Suprapubic skin (tissue), 4 donors: ENCODE measurements around the gene INTS6. TPM values are rescaled to one million over a fixed set of nuclear protein-coding genes. Genes with fewer than 3 reads are reported as not detected.

Experiments used
- DNase-seq, 2 donors: peaks; one replicate each; pipeline ENCODE4 v3.0.0-alpha.2; 2019; ENCODE audit warnings: low spot score in 2 of 2
- H3K27ac ChIP-seq: fragments of 200-600 bp; sonication (generic); one replicate; pipeline ENCODE4 v1.5.1; 2019
- H3K27me3 ChIP-seq: fragments of 200-600 bp; sonication (generic); one replicate; pipeline ENCODE4 v1.5.1; 2019
- H3K36me3 ChIP-seq: fragments of 200-600 bp; sonication (generic); one replicate; pipeline ENCODE4 v1.5.1; 2019
- H3K4me1 ChIP-seq: fragments of 200-600 bp; sonication (generic); one replicate; pipeline ENCODE4 v1.5.1; 2019
- H3K4me3 ChIP-seq: fragments of 200-600 bp; sonication (generic); one replicate; pipeline ENCODE4 v1.5.1; 2019; ENCODE audit warnings: mild to moderate bottlenecking
- H3K9me3 ChIP-seq: fragments of 200-600 bp; sonication (generic); one replicate; pipeline ENCODE4 v1.5.1; 2019
- CTCF ChIP-seq, 2 donors: fragments of 200-600 bp in 1 of 2; fragments of 450-650 bp in 1 of 2; sonication (generic) in 1 of 2; IDR thresholded peaks; one replicate each; pipeline ENCODE4 v1.5.1; 2016 to 2019; ENCODE audit warnings: antibody characterized with exemption in 2 of 2, mild to moderate bottlenecking in 1 of 2, moderate library complexity in 1 of 2
- EP300 ChIP-seq: sonication (generic); formaldehyde crosslinking; IDR thresholded peaks from one replicate; pipeline ENCODE4 v1.6.1; 2017; ENCODE audit warnings: antibody characterized with exemption
- POLR2A ChIP-seq, 2 donors: fragments of 450-650 bp; IDR thresholded peaks; one replicate each; pipeline ENCODE4 v1.6.1; 2017; ENCODE audit warnings: antibody characterized with exemption in 2 of 2, mild to moderate bottlenecking in 2 of 2, moderate library complexity in 2 of 2
- POLR2AphosphoS5 ChIP-seq, 3 donors: sonication (generic); formaldehyde crosslinking; IDR thresholded peaks; one replicate each; pipeline ENCODE4 v1.6.1; 2017; ENCODE audit warnings: antibody characterized with exemption in 3 of 3
- WGBS: methylation state at CpG from one replicate; pipeline ENCODE4 v1.1.5; 2018; 5-methylcytosine and 5-hydroxymethylcytosine counted together
- total RNA-seq, 4 donors: library from RNA; depleted of rRNA; stranded (reverse); fragments of >200 nt; gene quantifications; one replicate each; pipeline ENCODE4 v1.1.0, GENCODE V29; 2016

The INTS6 gene
- total RNA-seq, 4 donors from 2014 or later = 30.7 to 48.5 (median 41.5) TPM

- Histone ChIP-seq H3K4me1 (no peaks in the 10 kb centered on the region), H3K27me3 (no peaks in the 10 kb centered on the region), H3K9me3 (no peaks in the 10 kb centered on the region), H3K27ac (no peak overlapping the region), H3K36me3 (peaks cover 36% of the 10 kb centered on the region), H3K4me3 (no peak overlapping the region)
- DNase-seq = no peak
- TF ChIP-seq CTCF (IDR thresholded peaks at IDR 0.05) (no peak), EP300 (no peak), POLR2A (IDR thresholded peaks at IDR 0.05) (no peak), POLR2AphosphoS5 (IDR thresholded peaks at IDR 0.05) (no peak)
Measured at GRCh38 chr13:51361106-51361505, 91.7 kb downstream of the INTS6 start.

- peaks cover 32% of the 10 kb centered on the region for H3K36me3 ChIP-seq
- H3K4me1 ChIP-seq = no peaks in the 10 kb centered on the region
- H3K4me3 ChIP-seq = no peak overlapping the region
- no peaks in the 10 kb centered on the region for H3K9me3 ChIP-seq
- H3K27ac ChIP-seq = no peak overlapping the region
- no peaks in the 10 kb centered on the region for H3K27me3 ChIP-seq
- DNase-seq = no peak
- 94% methylated on average over 1 of the region's 1 CpG for WGBS
- TF ChIP-seq EP300 = no peak
- TF ChIP-seq CTCF (IDR thresholded peaks at IDR 0.05) = no peak
- TF ChIP-seq POLR2A (IDR thresholded peaks at IDR 0.05) = no peak
- no peak for TF ChIP-seq POLR2AphosphoS5 (IDR thresholded peaks at IDR 0.05)
Measured at GRCh38 chr13:51360489-51360888, 92.3 kb downstream of the INTS6 start.

- TF ChIP-seq POLR2AphosphoS5 (IDR thresholded peaks at IDR 0.05) (no peak), CTCF (IDR thresholded peaks at IDR 0.05) (no peak), EP300 (no peak), POLR2A (IDR thresholded peaks at IDR 0.05) (no peak)
- no peaks in the 10 kb centered on the region for H3K9me3 ChIP-seq
- WGBS = 97% methylated on average over 1 of the region's 1 CpG
Measured at GRCh38 chr13:51359352-51359751, 93.5 kb downstream of the INTS6 start.

GRCh38 chr13:51357928-51358595, 94.8 kb downstream of the INTS6 start:
- no peak overlapping the region for H3K27ac ChIP-seq
- 84% methylated on average over 5 of the region's 5 CpGs for WGBS
- TF ChIP-seq CTCF (IDR thresholded peaks at IDR 0.05) (no peak), POLR2AphosphoS5 (IDR thresholded peaks at IDR 0.05) (no peak), POLR2A (IDR thresholded peaks at IDR 0.05) (no peak), EP300 (no peak)
- no peak for DNase-seq
- peaks cover 16% of the 10 kb centered on the region for H3K36me3 ChIP-seq
- no peaks in the 10 kb centered on the region for H3K9me3 ChIP-seq
- no peaks in the 10 kb centered on the region for H3K4me1 ChIP-seq
- no peak overlapping the region for H3K4me3 ChIP-seq
- no peaks in the 10 kb centered on the region for H3K27me3 ChIP-seq

More at GRCh38 chr13:51359352-51359751, 93.5 kb downstream of the INTS6 start:
- H3K36me3 ChIP-seq = peaks cover 24% of the 10 kb centered on the region
- no peaks in the 10 kb centered on the region for H3K4me1 ChIP-seq
- no peak overlapping the region for H3K4me3 ChIP-seq
- no peak overlapping the region for H3K27ac ChIP-seq
- H3K27me3 ChIP-seq = no peaks in the 10 kb centered on the region
- no peak for DNase-seq

- 71% methylated on average over 2 of the region's 2 CpGs for WGBS
- TF ChIP-seq EP300 (no peak), POLR2AphosphoS5 (IDR thresholded peaks at IDR 0.05) (no peak), POLR2A (IDR thresholded peaks at IDR 0.05) (no peak), CTCF (IDR thresholded peaks at IDR 0.05) (no peak)
- Histone ChIP-seq H3K4me1 (no peaks in the 10 kb centered on the region), H3K27me3 (no peaks in the 10 kb centered on the region), H3K27ac (no peak overlapping the region), H3K9me3 (no peaks in the 10 kb centered on the region), H3K36me3 (no peaks in the 10 kb centered on the region), H3K4me3 (no peak overlapping the region)
- DNase-seq = no peak
Measured at GRCh38 chr13:51355217-51355616, 97.6 kb downstream of the INTS6 start.
